ENCODE measurements around the gene PHACTR2. TPM values are rescaled to one million over a fixed set of nuclear protein-coding genes. Genes with fewer than 3 reads are reported as not detected.
"Not testable (repeated sequence)": the region's sequence is repeated elsewhere in the genome, so short reads cannot be mapped to it uniquely, and the experiment has no call there.

The PHACTR2 gene
- 10 to 100 TPM in 4 of 8 experiments, 1 to 10 TPM in 4; 1.5 to 38.0 (median 10.3) TPM for total RNA-seq

DNA sequence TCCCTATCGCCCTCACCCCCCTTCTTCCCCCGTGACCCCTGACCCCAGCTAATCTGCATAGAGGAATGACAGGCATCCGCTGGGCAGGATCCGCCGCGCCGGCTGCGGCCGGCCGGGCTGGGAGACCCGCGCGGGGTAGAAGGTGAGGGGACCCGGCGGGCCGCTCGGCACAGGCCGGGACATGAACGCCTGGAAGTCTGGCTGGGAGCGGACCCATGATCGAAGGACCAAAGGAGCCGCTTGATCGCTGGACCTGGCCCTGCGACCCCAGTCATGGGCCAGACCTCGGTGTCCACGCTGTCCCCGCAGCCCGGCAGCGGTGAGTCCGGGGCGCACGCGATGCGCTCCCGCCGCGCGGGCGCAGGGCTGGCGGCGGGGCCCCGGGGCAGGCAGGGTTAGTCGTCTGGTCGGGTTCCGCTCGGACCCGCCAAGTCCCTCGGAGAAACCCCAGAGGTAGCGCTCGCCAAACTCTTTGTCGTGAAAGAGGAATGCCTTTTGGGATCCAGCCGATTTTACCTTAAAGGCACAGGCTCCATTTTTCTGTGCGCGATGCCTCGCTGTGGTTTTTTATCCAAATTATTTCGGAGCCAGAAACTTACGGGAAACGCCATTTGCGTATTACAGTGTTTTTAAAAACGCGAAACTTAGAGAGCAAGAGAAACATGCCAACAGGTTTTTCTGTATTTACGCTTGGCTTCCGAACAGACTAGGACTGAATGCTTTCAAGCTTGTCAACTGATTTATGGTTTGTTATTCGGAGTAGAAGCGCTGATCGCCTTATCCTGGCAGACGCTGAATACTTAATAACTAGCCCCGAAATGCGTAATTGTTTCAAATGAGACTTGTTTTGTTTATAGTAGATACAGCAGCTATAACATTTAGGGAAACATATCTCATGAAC lies at the start of gene PHACTR2:
Gene PHACTR2, plus strand, starts transcription at position 75 of the 901 bp plus-strand sequence. Its CDS starts 199 bp downstream, at position 274.
- in situ Hi-C loops (cut with MboI; ENCODE audit: low pct_unique_long_range_greater_than_20kb in 2 of 9, low sequenced_read_pairs in 9 of 9, unreplicated experiment in 9 of 9): no loop called here
- peak; percentile 71 to 96 (median 94) for ATAC-seq (replicated peaks in 6 of 8)
- 0 to 3% (median 0%) methylated on average over 1 to 14 of the region's 69 CpGs; no CpG with 5 or more reads in 1 of the 10 experiments for WGBS, 10 experiments
- Histone ChIP-seq H3K4me3 (peak within 1 kb of the TSS; percentile 50 to 93 (median 84)), H3K4me1 (replicated peaks in 1 of 2) (peaks cover 10 to 18% of the 10 kb centered on the region in 2 donors), H3K27ac (peak within 1 kb of the TSS; percentile 3 to 52)

DNA sequence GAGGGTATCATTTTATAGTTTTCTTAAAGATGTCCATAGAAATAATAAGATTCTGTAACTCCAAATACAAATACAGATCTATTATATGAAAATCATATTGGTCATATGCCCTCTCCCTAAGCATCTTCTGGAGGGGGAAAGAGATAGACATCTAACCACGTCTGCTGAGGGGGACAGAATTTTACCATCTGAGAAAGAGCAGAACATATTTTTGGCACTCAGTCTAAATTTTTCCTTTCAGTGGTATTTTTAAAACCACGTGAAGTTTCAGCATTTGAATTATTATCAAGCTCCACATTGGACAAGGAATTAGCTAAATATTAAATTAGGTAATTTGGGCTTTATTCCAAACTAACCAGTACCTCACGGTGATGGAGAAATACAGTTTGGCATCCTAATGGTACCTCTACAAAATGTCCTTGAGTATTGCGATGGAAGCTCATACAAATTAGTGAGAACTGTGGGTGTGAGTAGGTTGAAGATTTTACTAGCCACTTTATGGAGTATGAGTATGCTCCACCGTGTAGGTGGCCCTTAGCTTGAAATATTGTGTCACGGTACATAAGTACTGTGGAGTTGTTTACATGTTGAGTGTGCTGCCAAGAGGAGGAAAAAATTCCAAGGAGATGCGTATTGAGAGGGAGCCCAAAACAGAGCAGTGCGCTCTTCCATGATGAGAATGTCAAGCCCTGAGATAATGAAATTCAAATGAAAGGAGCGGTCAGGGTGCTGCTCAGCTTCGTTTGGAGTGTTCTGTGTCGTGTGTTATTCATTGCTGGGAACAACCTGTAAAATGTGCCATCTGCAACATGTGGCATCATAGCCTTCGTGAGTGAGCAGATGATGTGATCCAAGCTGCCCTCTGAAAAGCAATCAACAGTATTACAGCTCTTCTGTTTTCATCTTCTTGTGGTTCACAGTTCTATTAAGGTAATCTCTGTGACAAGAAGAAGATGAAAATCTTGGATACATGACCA lies 48.4 kb upstream of the PHACTR2 start:
- Histone ChIP-seq H3K4me3 (no peak overlapping the region), H3K4me1 (replicated peaks in 1 of 2) (no peaks in the 10 kb centered on the region), H3K27ac (no peak overlapping the region)
- WGBS, 10 experiments: 44 to 95% (median 83%) methylated on average over 4 to 12 of the region's 12 CpGs
- in situ Hi-C loops (cut with MboI; ENCODE audit: low pct_unique_long_range_greater_than_20kb in 2 of 9, low sequenced_read_pairs in 9 of 9, unreplicated experiment in 9 of 9): no loop called here
- no peak for ATAC-seq (replicated peaks in 6 of 8)

- ATAC-seq (replicated peaks in 6 of 8); H3K27ac ChIP-seq; H3K4me3 ChIP-seq; in situ Hi-C loops (cut with MboI; ENCODE audit: low pct_unique_long_range_greater_than_20kb in 2 of 9, low sequenced_read_pairs in 9 of 9, unreplicated experiment in 9 of 9); H3K4me1 ChIP-seq (replicated peaks in 1 of 2): not testable (repeated sequence)
- 33 to 100% (median 100%) methylated on average over 1 to 4 of the region's 4 CpGs; no CpG with 5 or more reads in 2 of the 10 experiments for WGBS, 10 experiments
Measured at GRCh38 chr6:143631196-143631595, 46.6 kb upstream of the PHACTR2 start.

GRCh38 chr6:143632894-143633293 lies 44.9 kb upstream of the PHACTR2 start:
- in situ Hi-C loops (cut with MboI; ENCODE audit: low pct_unique_long_range_greater_than_20kb in 2 of 9, low sequenced_read_pairs in 9 of 9, unreplicated experiment in 9 of 9): no loop called here
- WGBS, 10 experiments: 70 to 100% (median 89%) methylated on average over 1 to 4 of the region's 4 CpGs; no CpG with 5 or more reads in 1 of the 10 experiments
- no peak for ATAC-seq (replicated peaks in 6 of 8)
- Histone ChIP-seq H3K4me1 (replicated peaks in 1 of 2) (no peaks in the 10 kb centered on the region), H3K4me3 (no peak overlapping the region), H3K27ac (no peak overlapping the region)

DNA sequence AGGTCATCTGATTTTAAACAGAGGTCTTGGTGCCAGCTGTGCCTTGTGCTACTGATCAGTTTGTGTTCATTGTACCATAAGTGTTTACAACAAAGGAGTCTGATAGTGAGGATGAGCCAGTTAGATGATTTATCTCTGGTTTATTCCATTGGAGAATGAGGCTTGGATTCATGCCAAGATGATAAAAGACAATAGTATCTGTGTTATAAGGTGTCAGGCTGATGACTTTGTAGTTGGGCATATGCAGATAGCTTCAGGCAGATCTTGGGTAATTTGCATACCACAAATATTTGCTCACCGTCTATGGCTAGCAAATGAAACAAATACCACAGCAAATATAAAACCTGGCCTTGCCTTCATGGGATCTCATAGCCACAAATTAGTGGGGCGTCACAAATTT lies 43.3 kb upstream of the PHACTR2 start:
- H3K4me1 ChIP-seq (replicated peaks in 1 of 2): no peaks in the 10 kb centered on the region
- no peak overlapping the region for H3K4me3 ChIP-seq
- H3K27ac ChIP-seq: no peak overlapping the region
- WGBS, 10 experiments: 14 to 88% (median 68%) methylated on average over 1 to 2 of the region's 2 CpGs; no CpG with 5 or more reads in 1 of the 10 experiments
- peak in 6 of 8 experiments; percentile 21 to 85 (median 42) for ATAC-seq (replicated peaks in 6 of 8)
- in situ Hi-C loops (cut with MboI; ENCODE audit: low pct_unique_long_range_greater_than_20kb in 2 of 9, low sequenced_read_pairs in 9 of 9, unreplicated experiment in 9 of 9): no loop called here

DNA sequence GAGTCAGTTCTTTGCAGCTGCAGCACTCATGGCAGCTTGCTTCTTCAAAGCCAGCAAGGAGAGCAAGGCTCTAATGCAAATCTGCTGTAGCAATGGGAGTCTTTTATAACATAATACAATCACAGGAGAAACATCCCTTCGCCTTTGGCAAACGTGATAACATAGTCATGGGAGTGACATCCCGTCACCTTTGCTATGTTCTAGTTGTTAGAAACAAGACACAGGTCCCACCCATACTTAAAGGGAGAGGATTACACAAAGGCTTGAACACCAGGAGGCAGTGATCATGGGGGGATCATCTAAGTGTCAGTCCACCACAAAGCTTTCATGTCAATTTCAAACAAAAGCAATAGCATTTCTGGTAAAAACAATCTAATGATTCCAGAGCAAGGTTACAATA lies 40.1 kb upstream of the PHACTR2 start:
- WGBS, 10 experiments: 60 to 86% (median 72%) methylated on average over 1 to 3 of the region's 3 CpGs; no CpG with 5 or more reads in 4 of the 10 experiments
- no peak overlapping the region for H3K4me3 ChIP-seq
- ATAC-seq (replicated peaks in 6 of 8): no peak
- H3K27ac ChIP-seq: no peak overlapping the region
- in situ Hi-C loops (cut with MboI; ENCODE audit: low pct_unique_long_range_greater_than_20kb in 2 of 9, low sequenced_read_pairs in 9 of 9, unreplicated experiment in 9 of 9): no loop called here
- H3K4me1 ChIP-seq (replicated peaks in 1 of 2): no peaks in the 10 kb centered on the region

GRCh38 chr6:143642403-143642802 lies 35.4 kb upstream of the PHACTR2 start:
- Histone ChIP-seq H3K4me1 (replicated peaks in 1 of 2) (no peaks in the 10 kb centered on the region), H3K4me3 (no peak overlapping the region), H3K27ac (no peak overlapping the region)
- ATAC-seq (replicated peaks in 6 of 8): no peak
- in situ Hi-C loops (cut with MboI; ENCODE audit: low pct_unique_long_range_greater_than_20kb in 2 of 9, low sequenced_read_pairs in 9 of 9, unreplicated experiment in 9 of 9): no loop called here
- 56 to 100% (median 75%) methylated on average over 1 to 2 of the region's 2 CpGs; no CpG with 5 or more reads in 1 of the 10 experiments for WGBS, 10 experiments

- 51 to 90% (median 63%) methylated on average over 1 to 3 of the region's 3 CpGs; no CpG with 5 or more reads in 3 of the 10 experiments for WGBS, 10 experiments
- in situ Hi-C loops (cut with MboI; ENCODE audit: low pct_unique_long_range_greater_than_20kb in 2 of 9, low sequenced_read_pairs in 9 of 9, unreplicated experiment in 9 of 9): no loop called here
- Histone ChIP-seq H3K4me3 (no peak overlapping the region), H3K27ac (no peak overlapping the region), H3K4me1 (replicated peaks in 1 of 2) (no peaks in the 10 kb centered on the region)
- no peak for ATAC-seq (replicated peaks in 6 of 8)
Measured at GRCh38 chr6:143647191-143647590, 30.6 kb upstream of the PHACTR2 start.

GRCh38 chr6:143647732-143648131 lies 30.0 kb upstream of the PHACTR2 start:
- Histone ChIP-seq H3K27ac (no peak overlapping the region), H3K4me3 (no peak overlapping the region), H3K4me1 (replicated peaks in 1 of 2) (no peaks in the 10 kb centered on the region)
- WGBS, 10 experiments: 33 to 86% (median 82%) methylated on average over 2 to 5 of the region's 6 CpGs; no CpG with 5 or more reads in 4 of the 10 experiments
- in situ Hi-C loops (cut with MboI; ENCODE audit: low pct_unique_long_range_greater_than_20kb in 2 of 9, low sequenced_read_pairs in 9 of 9, unreplicated experiment in 9 of 9): no loop called here
- ATAC-seq (replicated peaks in 6 of 8): no peak

GRCh38 chr6:143649319-143649718 lies 28.4 kb upstream of the PHACTR2 start:
- ATAC-seq (replicated peaks in 6 of 8); in situ Hi-C loops (cut with MboI; ENCODE audit: low pct_unique_long_range_greater_than_20kb in 2 of 9, low sequenced_read_pairs in 9 of 9, unreplicated experiment in 9 of 9); H3K27ac ChIP-seq; H3K4me1 ChIP-seq (replicated peaks in 1 of 2); H3K4me3 ChIP-seq: not testable (repeated sequence)
- WGBS, 10 experiments: 83 to 100% (median 100%) methylated on average over 1 of the region's 1 CpG; no CpG with 5 or more reads in 3 of the 10 experiments

- H3K27ac ChIP-seq; in situ Hi-C loops (cut with MboI; ENCODE audit: low pct_unique_long_range_greater_than_20kb in 2 of 9, low sequenced_read_pairs in 9 of 9, unreplicated experiment in 9 of 9); H3K4me3 ChIP-seq; H3K4me1 ChIP-seq (replicated peaks in 1 of 2); ATAC-seq (replicated peaks in 6 of 8): not testable (repeated sequence)
- 90 to 100% (median 100%) methylated on average over 1 to 3 of the region's 4 CpGs; no CpG with 5 or more reads in 5 of the 10 experiments for WGBS, 10 experiments
Measured at GRCh38 chr6:143651328-143651727, 26.4 kb upstream of the PHACTR2 start.

GRCh38 chr6:143652841-143653331 lies 24.9 kb upstream of the PHACTR2 start:
- no peak overlapping the region for H3K27ac ChIP-seq
- in situ Hi-C loops (cut with MboI; ENCODE audit: low pct_unique_long_range_greater_than_20kb in 2 of 9, low sequenced_read_pairs in 9 of 9, unreplicated experiment in 9 of 9): no loop called here
- 4 to 93% (median 68%) methylated on average over 2 to 6 of the region's 6 CpGs; no CpG with 5 or more reads in 1 of the 10 experiments for WGBS, 10 experiments
- no peak overlapping the region for H3K4me3 ChIP-seq
- no peaks in the 10 kb centered on the region for H3K4me1 ChIP-seq (replicated peaks in 1 of 2)
- peak in 4 of 8 experiments; percentile 51 to 65 (median 63) for ATAC-seq (replicated peaks in 6 of 8)

All from motor neuron (in vitro differentiated cells).